Measurements from ENCODE around the gene UCN2. TPM values are rescaled to one million over a fixed set of nuclear protein-coding genes. Genes with fewer than 3 reads are reported as not detected.

UCN2 gene
- total and polyA plus RNA-seq, 8 donors = 0.11 to 0.37 (median 0.20) TPM; not detected in 2

GRCh38 chr3:48591886-48592518 lies 28.4 kb upstream of the UCN2 start:
- peaks cover 4 to 18% of the 10 kb centered on the region in 2 donors for H3K4me1 ChIP-seq
- peaks cover 7 to 75% of the 10 kb centered on the region in 2 donors for H3K27me3 ChIP-seq
- no peak overlapping the region for H3K27ac ChIP-seq
- peaks cover 0 to 3% of the 10 kb centered on the region in 2 donors for H3K36me3 ChIP-seq
- H3K9me3 ChIP-seq = no peaks in the 10 kb centered on the region
- H3K4me3 ChIP-seq = no peak overlapping the region
- peak in 1 of 4 donors; percentile 62 for DNase-seq
- intact Hi-C loops (cut with DNase I) = no loop called here
- TF ChIP-seq, protein P1, sequence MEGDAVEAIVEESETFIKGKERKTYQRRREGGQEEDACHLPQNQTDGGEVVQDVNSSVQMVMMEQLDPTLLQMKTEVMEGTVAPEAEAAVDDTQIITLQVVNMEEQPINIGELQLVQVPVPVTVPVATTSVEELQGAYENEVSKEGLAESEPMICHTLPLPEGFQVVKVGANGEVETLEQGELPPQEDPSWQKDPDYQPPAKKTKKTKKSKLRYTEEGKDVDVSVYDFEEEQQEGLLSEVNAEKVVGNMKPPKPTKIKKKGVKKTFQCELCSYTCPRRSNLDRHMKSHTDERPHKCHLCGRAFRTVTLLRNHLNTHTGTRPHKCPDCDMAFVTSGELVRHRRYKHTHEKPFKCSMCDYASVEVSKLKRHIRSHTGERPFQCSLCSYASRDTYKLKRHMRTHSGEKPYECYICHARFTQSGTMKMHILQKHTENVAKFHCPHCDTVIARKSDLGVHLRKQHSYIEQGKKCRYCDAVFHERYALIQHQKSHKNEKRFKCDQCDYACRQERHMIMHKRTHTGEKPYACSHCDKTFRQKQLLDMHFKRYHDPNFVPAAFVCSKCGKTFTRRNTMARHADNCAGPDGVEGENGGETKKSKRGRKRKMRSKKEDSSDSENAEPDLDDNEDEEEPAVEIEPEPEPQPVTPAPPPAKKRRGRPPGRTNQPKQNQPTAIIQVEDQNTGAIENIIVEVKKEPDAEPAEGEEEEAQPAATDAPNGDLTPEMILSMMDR (IDR thresholded peaks at IDR 0.05) = no peak
- ATAC-seq = no peak

- intact Hi-C loops (cut with DNase I) = no loop called here
- no peak for DNase-seq
These were observed 27.9 kb upstream of the UCN2 start for GRCh38 chr3:48591436-48591835.

DNA sequence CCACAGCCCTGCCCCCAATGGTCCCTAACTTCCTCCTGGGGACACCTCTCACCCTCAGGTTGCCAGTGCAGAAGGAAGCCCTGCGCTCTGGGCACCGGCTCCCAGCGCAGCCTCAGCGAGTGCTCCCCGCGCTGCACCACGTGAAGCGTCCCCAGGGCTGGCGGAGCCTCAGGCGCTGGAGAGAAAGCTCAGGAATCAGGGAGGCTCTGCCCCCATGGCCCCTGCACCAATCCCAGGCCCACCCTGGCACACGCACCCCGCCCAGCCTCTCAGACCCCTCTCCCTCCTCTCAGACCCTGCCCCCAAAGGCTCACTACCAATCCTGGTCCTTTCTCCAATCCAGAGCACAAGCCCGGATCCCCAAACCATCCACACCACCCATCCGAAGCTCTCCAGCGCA lies 24.6 kb upstream of the UCN2 start:
- Histone ChIP-seq H3K9me3 (no peaks in the 10 kb centered on the region), H3K4me1 (no peaks in the 10 kb centered on the region), H3K36me3 (no peaks in the 10 kb centered on the region), H3K4me3 (no peak overlapping the region), H3K27ac (no peak overlapping the region), H3K27me3 (peaks cover 0 to 49% of the 10 kb centered on the region in 2 donors)
- intact Hi-C loops (cut with DNase I) = no loop called here
- no peak for DNase-seq
- TF ChIP-seq, protein P1 (IDR thresholded peaks at IDR 0.05) = no peak
- no peak for ATAC-seq

More at GRCh38 chr3:48591436-48591835, 27.9 kb upstream of the UCN2 start:
- H3K4me3 ChIP-seq = no peak overlapping the region
- no peaks in the 10 kb centered on the region for H3K36me3 ChIP-seq
- no peaks in the 10 kb centered on the region for H3K9me3 ChIP-seq
- TF ChIP-seq, protein P1 (IDR thresholded peaks at IDR 0.05) = no peak
- no peak overlapping the region for H3K27ac ChIP-seq
- peaks cover 4 to 18% of the 10 kb centered on the region in 2 donors for H3K4me1 ChIP-seq
- ATAC-seq = no peak
- H3K27me3 ChIP-seq = peaks cover 7 to 75% of the 10 kb centered on the region in 2 donors

DNA sequence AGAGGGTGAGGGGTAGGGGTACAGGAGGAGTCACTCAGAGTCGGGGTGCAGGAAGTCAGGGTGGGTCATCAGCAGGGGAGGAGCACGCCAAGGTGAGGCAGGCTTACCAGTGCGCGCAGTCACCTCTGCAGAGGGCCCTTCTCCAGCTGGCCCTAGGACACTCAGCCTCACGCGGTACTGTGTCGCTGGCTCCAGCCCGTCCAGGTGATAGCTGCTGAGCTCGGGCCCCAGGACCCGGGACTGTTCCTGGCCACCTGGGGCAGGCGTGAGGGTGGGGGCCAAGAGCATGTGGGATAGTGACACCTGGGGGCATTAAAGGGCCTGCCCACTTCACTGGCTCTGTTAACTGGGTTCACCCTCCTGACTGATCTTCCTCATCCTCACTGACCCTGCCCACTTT lies 24.1 kb upstream of the UCN2 start:
- no peak for ATAC-seq
- TF ChIP-seq, protein P1 (IDR thresholded peaks at IDR 0.05) = no peak

GRCh38 chr3:48585411-48585810 lies 21.8 kb upstream of the UCN2 start:
- ATAC-seq (no peak), DNase-seq (no peak)
- intact Hi-C loops (cut with DNase I) = no loop called here
- Histone ChIP-seq H3K9me3 (no peaks in the 10 kb centered on the region), H3K36me3 (no peaks in the 10 kb centered on the region), H3K27ac (no peak overlapping the region), H3K4me3 (no peak overlapping the region), H3K27me3 (peaks cover 0 to 29% of the 10 kb centered on the region in 2 donors), H3K4me1 (no peaks in the 10 kb centered on the region)
- TF ChIP-seq, protein P1 (IDR thresholded peaks at IDR 0.05) = no peak

More for the DNA sequence above, 24.1 kb upstream of the UCN2 start:
- H3K27ac ChIP-seq = no peak overlapping the region
- no peaks in the 10 kb centered on the region for H3K9me3 ChIP-seq
- H3K4me1 ChIP-seq = no peaks in the 10 kb centered on the region
- intact Hi-C loops (cut with DNase I) = no loop called here
- H3K27me3 ChIP-seq = peaks cover 0 to 43% of the 10 kb centered on the region in 2 donors
- H3K36me3 ChIP-seq = no peaks in the 10 kb centered on the region
- no peak for DNase-seq
- H3K4me3 ChIP-seq = no peak overlapping the region
